KBM-7 (cell line): Measurements from ENCODE around the gene GPR26.

Experiments used
- DNase-seq: peaks from one replicate; pipeline ENCODE4 v3.0.0-alpha.2; 2015
- in situ Hi-C: fragments of 300-500 bp; cut with MboI; formaldehyde crosslinking; loops from 2 replicates; pipeline ENCODE4 v1.14.3; 2020; ENCODE audit warnings: low sequenced_read_pairs, low pct_unique_long_range_greater_than_20kb, mixed read lengths

GPR26 gene

DNA sequence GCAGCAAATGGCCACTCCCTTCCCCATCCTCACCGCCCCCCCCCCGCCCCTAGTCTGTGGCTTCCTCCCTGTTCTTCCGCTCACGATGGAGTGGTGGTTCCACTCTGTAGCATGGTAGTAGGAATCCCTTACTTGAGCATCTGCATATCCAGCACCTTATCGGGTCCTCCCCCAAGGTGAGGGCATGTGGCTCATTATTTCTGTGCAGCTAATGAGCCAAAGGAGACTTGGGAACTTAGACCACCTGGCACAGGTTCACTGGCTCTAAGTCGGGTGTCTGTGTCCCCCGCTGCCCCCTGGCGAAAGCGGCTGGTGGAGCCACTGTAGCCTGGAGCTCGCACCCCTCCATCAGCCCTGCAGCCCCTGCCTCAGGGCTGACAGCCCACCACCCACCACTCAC is 22.8 kb upstream of the GPR26 start:
- in situ Hi-C loops, result no loop called here
- no peak for DNase-seq

DNA sequence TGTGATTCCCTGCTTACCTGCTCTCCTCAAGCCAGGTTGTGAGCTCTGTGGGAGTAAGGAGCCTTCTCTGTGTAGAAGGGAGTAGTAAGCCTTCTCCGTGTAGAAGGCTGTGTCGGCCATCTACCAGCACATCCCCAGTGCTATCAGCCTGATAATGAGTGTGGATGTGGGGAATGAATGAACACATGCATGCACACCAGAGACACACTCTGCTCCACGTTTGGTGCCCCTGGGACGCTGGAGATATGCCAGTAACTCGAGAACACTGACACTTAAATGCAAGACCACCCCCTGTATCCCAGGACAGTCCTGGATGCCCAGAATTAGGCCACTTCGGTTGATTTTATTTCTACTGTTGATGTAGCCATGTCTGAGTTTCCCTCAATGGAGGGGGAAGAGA is 21.1 kb upstream of the GPR26 start:
- in situ Hi-C loops, result no loop called here
- DNase-seq, result no peak

DNA sequence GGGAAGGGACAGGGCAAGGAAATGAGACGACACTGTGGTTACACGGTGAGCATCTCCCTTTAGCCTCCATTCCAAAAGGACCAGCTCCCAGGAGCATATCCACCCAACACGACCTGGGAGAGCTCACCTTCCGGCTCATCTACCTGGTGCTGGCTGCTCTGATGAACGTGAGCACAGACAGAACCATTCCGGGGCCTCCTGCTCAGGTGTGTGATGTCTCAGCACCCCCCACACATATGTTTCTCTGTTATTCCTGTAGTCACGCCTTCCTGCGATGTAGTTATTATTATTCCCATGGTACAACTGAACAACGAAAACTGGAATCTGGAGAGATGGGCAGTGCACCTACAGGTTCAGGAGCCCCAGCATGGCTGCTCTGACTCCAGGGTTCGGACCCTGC is 20.5 kb upstream of the GPR26 start:
- in situ Hi-C loops, result no loop called here
- no peak for DNase-seq

DNA sequence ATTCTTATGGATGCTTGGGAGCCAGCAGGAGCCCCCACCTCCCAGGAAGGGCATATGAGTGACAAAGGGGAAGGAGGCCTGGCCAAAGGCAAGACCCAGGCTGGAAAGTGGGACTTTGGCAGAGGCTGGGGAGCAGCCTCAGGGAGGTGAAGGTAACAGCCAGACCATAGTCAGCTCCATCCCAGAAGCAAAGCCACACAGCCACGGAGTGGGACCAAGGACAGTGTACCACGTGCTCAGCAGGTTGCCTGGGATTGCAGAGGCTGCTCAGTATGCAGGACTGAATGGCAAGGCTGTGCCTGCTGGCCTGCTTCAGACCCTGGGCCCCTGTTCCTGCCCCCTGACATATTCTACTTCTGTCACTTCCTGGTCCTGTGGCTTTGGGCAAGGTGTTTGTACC is 17.6 kb upstream of the GPR26 start:
- in situ Hi-C loops, result no loop called here
- no peak for DNase-seq

- DNase-seq, result no peak
- in situ Hi-C loops, result no loop called here
Measured at GRCh38 chr10:123649676-123650075, 16.5 kb upstream of the GPR26 start.

DNA sequence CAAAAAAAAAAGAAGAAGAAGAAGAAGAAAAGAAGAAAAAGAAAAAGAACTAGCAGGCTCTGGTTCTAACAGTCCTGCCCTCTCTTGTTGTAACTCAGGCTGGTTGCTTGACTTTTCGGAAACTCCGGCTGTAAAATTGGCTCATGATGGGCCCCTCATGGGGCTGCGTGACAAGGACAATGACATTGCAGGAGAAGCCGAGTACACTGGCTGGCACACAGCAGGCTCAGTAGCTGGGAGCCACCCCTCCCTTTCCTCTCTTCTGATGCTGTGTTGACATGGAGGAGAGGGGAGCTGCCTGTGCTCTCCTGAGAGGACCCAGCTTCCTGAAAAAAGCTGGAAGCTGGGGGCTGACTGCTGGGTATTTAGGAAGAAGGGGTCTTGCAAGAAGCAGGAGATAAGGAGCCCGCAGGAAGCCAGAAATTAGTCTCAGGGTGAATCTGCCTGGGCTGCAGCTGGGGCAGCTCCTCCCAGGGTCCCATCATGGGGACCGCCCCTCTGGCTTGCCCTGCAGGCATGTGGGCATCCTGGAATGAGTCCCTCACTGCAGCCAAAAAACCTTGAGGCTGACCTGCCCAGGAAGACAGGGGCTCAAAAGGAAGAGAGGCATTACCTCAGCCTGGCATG is 14.6 kb upstream of the GPR26 start:
- no peak for DNase-seq
- in situ Hi-C loops, result no loop called here

DNA sequence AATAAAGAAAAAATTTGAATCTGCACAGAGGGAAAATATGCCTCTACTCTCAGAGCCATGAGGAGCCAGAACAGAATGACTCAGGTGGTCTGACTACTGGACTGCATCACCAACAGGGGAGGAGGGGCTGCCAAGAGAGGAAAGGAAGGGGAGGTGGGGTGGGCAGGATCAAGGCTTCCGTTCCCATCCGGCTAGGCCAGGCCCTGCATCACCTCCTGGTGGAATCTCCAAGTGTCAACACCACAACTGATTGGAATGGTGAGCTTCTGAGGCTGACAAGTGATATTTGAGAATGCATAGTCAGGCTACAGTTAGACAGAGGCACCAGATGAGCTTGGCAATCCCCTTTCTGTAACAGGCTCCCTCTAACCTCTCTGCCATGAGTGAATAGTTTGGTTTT is 10.4 kb upstream of the GPR26 start:
- no peak for DNase-seq
- in situ Hi-C loops, result no loop called here

DNA sequence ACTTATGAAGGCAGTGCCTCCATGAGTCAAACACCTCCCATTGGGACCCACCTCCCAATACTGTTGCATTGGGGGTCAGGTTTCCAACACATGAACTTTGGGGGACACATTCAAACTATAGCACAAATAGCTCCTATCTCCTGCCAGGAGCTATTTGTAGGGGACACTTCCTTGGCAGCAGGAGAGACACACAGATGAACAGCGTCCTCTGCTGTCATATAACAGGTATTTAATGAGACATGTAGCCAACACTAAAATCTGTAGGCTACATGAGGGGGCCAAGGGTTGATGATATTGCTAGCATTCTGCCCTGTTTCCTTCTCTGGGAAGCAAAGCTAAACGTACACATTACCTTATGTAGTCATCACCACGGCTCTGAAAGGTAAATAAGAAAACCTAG is 2.6 kb upstream of the GPR26 start:
- in situ Hi-C loops, result no loop called here
- no peak for DNase-seq

DNA sequence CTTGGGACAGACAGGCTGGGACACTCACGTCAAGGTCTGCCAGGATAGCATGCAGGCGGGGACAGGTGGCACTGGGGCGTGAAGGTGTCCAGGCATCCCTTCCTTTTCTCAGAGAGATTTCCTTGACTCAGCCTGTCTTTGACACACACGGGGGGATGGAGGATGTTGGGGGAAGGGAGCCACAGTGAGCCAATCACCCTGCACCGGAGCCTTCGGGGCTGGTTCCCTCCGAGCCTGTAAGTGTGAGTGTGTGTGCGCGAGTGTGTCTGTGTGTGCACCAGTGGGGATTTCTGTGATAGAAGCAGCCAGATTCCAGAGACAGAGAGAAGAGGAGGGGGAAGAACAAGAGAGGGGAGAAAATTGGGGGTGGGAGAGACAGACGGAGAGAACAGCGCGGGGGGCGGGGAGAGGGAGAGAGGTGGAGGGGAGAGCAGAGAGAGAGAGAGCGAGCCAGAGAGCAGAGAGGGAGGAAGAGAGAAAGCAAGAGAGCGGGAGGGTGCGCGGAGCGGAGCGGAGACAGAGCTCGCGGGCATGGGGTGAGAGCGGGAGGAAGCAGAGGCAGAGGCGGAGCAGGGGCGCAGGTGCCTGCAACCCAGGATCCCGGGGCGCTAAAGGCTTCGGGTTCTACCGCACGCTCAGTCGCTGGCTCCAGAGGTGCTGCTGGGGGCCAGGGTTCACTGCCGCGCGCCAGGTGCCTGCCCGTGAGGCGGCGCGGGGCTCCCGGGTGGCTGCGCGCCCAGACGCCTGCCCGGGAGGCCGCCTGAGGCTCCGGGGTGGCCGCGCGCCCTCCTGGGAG is 466 bp upstream of the GPR26 start:
- DNase-seq, result no peak
- in situ Hi-C loops, result no loop called here

GRCh38 chr10:123669886-123670285 is 3.7 kb downstream of the GPR26 start:
- no peak for DNase-seq
- in situ Hi-C loops, result no loop called here

DNA sequence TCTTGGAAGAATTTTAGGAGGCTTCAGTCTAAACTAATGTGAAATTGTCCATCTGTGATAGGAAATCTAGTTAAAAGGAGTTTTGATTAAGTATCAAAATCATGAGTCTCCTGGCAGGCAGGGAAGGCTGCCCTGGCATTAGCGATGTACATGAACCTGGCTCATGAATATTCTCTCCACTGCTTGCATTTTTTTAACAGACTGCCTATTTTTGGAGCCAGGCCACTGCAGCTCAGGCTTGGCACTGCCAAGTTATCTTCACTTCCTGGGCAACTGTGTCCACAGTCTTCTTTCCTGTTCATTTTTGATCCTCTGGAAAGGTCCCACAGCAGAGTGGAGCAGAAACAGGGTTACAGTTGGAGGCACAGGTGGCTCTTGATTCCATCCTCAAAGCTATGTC is 7.0 kb downstream of the GPR26 start:
- DNase-seq, result no peak
- in situ Hi-C loops, result no loop called here

DNA sequence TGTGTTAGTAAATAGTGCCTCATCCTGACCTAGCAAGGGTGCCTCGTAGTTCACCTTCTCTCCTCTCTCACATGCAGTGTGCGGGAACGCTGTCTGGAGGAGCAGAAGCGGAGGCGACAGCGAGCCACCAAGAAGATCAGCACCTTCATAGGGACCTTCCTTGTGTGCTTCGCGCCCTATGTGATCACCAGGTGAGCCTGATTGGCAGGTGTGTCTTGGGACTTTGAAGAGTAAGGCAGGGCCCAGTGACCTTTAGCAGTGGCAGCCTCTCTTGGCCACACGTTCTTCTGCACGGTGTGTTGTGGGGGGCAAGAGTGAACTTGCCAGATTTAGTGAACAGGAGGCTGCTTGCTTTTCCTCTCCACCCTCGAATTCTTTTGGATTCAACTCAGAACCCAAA is 8.6 kb downstream of the GPR26 start:
- in situ Hi-C loops, result no loop called here
- no peak for DNase-seq

DNA sequence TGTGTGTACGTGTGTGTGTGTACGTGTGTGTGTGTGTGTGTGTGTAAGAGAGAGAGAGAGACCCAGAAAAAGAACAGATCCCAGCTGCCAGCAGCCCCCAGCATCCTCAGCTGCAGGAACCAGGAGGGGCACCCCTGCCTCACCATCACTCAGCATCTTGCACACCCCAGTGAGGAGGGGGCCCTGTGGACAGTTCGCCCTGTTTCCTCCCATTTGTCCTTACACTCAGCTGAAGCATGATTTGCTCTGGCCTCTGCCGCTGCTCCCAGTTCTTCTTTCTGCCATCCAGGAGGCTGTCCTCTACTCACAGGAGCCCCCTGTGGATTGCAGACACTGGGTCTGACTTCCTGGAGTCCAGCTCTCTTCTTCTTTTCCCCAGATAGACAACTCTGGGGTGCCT is 9.7 kb downstream of the GPR26 start:
- in situ Hi-C loops, result no loop called here

GRCh38 chr10:123677556-123677955 is 11.4 kb downstream of the GPR26 start:
- in situ Hi-C loops, result no loop called here
- DNase-seq, result no peak

More for the DNA sequence above, 9.7 kb downstream of the GPR26 start:
- no peak for DNase-seq

DNA sequence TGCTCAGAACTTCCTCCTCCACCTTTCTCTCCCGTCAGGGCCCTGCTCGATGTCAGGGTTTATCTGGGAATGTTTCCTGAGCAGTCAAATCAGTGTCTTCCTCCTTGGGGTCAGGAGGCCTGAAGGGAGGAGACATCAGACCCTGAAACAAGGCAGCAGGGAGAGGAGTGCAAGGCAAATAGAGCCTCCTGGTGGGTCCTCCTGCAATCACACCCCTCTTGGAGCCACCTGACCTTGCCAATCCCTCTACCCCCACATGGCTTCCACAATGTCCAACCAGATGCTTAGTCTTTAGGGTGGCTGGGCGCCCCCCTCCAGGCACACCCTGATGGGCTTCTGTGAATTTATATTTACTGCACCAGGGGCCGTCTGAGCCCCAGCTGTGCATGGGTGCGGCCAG is 12.2 kb downstream of the GPR26 start:
- in situ Hi-C loops, result no loop called here
- no peak for DNase-seq

GRCh38 chr10:123681285-123681684 is 15.1 kb downstream of the GPR26 start:
- in situ Hi-C loops, result no loop called here
- no peak for DNase-seq

DNA sequence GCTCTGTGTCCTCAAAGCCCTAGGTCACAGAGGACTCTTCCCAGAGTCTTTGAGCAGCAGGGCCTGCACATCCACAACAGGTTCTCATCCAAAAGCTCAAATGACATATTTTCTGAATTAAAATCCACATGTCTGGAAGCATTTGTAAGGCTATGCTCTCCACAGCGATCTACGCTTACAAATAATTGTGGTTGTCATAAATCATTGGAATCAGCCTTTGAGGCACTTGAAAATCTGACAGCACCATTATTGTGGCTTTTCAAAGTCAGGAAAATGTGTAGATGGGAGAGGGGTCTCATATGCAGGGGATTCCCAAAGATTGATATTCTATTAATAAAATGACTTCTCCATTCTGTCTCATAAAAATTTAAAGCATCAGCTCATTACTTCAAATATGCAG is 16.3 kb downstream of the GPR26 start:
- in situ Hi-C loops, result no loop called here
- DNase-seq, result no peak

DNA sequence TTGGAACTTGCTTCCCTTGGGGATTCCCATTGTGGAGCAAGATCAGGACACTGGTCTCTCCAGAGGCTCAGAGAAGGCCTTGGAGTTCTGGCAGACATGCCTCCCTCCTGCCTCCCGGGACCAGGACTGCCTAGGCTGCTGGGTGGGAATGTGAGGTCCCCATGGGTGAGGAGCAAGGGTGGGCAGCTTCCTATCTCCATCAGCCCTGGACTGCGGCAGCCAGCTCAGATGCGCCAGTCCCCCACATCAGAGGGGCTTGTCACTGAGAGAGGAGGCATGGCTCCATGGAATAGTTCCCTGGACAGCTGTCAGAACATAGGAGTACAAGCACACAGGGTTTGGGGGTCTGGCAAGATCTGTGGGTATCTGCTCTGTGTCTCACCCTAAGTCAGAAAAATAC is 17.3 kb downstream of the GPR26 start:
- in situ Hi-C loops, result no loop called here

GRCh38 chr10:123683865-123684264 is 17.7 kb downstream of the GPR26 start:
- DNase-seq, result no peak
- in situ Hi-C loops, result no loop called here

More for the DNA sequence above, 17.3 kb downstream of the GPR26 start:
- no peak for DNase-seq

DNA sequence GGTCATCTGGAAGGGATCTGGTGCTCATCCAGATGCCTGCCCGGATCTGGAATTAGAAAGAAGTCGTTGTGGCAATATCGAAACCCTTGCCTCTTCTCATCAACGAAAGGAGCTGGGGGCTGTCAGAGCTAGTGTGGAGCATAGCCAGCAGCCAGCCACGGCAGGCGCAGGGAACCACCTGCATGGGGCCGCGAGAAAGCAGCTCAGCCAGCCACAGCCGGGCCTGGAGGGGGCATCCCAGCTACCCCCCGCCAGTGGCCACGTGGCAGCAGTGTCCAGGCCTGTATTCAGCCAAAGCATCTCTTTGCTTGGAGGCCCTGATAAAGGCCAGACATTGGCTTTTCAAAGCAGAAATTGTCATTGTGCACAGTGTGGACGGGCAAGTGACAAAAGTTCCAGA is 19.1 kb downstream of the GPR26 start:
- no peak for DNase-seq
- in situ Hi-C loops, result no loop called here

GRCh38 chr10:123687758-123688157 is 21.6 kb downstream of the GPR26 start:
- in situ Hi-C loops, result no loop called here
- no peak for DNase-seq
